ENCODE results near the gene POFUT2.
"Not testable (repeated sequence)": the region's sequence is repeated elsewhere in the genome, so short reads cannot be mapped to it uniquely, and the experiment has no call there.

The POFUT2 gene

GRCh38 chr21:45325206-45326168, 37.8 kb upstream of the POFUT2 start:
- no peak for DNase-seq

DNA sequence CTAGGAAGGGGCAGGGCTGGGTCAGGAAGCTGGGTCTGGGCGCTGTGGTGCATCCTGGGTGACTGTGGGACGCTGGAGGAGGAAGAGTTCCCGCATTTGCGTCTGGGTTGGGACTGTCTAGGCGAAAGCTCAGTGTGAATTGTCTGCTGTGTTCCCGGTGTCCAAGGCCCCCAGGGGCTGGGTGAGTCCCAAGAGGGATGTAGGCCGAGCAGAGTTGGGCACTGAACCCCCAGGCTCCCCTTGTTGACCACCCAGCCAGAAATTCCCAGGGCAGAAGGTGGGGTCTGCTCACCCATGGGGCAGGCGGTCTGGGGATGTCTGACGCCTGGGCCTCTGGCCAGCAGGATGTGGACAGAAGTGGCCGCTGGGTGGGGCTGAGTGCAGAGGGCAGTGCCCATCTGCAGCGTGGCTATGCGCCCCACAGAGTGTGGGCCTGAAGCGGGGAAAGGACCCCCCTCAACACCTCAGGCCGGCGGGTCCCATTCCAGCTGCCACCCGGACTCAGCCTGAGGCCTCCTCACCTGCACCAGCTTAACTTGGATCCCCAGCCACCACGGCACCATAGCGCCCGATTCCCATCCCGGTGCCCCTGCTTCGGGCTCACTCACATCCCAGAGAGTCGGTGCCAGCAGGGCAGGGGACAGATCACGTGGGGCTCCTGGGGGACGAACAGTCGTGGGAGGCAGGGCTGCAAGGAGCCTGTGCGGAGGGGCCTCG, 37.0 kb upstream of the POFUT2 start:
- DNase-seq = no peak

DNA sequence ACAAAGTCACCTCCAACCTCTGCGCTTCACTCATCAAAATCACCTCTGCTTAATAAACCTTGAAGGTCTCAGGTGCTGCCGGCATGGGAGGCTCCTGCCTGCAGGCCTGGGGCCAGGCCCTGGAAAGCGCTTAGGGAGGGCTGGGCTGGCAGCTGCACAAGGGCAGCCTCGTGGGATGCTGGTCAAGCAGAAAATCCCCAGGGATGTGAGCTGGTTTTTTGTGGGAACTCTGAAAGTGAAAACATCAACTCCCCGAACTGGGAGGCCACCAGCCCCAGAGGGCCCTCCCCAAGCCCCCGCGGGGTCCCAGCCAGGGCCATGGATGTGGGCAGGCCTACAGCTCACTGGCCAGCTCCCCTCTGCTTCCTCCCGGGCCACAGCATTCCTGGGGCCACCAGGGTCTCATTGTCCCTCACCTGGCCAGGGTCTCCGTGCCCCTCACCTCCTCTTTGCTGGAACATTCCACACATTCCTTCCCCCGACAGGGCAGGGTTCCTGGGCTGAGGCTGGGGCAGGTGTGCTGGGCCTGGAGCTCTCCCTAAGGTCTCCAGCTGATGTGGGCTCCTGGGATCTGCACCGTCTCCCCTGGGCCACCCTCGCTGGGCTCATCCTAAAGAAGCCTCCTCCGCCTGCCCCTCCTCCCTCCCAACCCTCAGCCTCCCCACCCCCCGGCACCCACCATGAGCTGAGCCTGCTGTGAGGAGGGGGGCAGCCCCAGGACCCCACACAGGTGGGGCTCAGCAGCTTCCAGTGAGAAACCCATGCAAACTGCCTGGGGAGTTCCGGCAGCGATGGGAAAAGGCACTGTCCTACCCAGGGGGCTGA, 36.0 kb upstream of the POFUT2 start:
- no peak for DNase-seq

DNA sequence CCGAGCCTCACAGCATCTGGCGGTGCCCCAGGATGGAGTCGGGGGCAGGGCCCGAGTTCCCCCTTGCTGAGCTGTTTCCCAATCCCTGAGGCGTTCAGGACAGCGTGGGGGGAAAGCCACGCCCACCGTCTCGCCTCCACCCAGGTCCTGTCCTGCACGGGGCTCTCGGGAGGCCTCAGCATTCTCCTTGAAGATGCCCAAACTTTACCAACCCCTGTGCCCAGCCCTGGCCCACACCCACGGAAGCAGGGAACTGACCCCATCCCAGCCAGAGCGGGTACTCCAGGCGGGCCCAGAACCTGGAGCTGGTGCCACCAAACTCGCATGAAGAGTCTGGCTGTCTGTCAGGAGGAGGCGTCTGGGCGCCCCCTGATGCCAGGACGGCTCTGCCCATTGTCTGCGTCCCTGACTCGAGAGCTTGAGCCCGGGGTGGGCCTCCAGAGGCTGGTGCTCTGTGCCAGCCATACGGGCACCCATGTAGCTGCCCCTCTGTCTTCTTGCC, 35.3 kb upstream of the POFUT2 start:
- DNase-seq = no peak

DNA sequence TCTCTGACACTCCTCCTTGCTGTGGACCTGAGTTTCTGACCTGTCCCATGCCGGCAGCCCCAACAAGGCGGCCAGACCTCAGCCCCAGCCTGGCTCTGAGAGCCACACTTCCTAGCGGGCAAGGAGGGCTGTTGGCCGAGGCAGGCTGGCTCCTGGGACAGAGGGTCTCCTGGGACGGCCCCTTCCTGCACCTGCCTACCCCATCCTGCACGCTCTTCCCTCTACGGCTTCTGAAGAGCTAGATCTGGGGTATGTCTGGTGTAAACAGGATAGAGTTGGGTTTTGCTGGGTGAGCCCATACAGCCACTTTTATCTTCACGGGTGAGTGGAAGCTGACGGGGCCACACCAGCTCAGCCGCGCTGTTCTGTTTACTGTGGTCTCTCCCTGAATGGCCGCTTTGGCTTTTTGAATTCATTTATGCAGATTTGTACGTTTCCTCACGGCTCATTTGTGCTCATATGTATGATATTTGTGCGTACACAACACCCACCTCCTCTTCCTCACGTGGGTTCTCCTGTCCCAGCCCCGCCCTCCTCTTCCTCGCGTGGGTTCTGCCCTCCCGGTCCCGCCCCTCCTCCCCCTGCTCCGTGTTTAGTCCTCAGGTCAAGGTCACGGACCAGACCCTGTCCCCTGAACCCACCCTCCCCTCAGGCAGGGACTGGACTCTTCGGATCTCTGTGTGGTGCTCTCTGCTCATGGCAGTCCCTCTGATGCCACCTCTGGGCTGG, 34.7 kb upstream of the POFUT2 start:
- DNase-seq = peak; percentile 12

DNA sequence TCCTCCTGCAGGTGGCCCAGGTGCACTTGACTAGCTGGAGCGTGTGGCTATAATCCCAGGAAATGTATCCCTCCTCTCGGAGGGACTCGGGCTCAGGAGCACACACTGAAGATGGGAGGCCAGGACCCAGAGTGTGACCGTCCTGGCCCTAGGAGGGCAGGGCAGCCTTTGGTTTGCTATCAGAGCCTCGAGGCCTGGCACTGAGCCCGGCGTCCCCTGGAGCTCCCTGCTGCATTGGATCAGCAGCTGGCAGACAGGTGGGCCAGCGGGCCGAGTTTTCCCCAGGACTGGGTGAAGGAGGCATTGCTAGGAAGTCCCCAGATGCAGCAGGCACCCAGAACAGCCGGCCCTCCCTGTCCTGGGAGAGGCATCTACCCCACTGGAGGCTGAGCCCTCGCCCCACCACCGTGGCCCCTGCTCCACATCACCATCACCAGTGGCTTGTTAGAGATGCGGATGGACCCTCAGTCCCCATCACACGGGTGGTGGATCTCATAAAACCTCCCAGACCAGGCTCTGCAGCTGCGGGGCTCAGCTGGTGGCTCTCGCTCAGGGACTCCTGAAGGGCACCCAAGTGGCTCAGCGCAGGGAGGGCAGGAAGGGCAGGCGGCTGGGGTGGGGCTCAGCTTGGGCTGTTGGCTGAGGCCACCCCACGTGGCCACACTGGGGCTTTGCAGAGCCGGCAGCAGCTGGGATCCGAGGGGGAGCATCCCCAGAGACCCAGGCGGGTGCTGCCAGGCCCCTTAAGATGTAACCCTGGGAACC, 32.7 kb upstream of the POFUT2 start:
- DNase-seq = no peak

DNA sequence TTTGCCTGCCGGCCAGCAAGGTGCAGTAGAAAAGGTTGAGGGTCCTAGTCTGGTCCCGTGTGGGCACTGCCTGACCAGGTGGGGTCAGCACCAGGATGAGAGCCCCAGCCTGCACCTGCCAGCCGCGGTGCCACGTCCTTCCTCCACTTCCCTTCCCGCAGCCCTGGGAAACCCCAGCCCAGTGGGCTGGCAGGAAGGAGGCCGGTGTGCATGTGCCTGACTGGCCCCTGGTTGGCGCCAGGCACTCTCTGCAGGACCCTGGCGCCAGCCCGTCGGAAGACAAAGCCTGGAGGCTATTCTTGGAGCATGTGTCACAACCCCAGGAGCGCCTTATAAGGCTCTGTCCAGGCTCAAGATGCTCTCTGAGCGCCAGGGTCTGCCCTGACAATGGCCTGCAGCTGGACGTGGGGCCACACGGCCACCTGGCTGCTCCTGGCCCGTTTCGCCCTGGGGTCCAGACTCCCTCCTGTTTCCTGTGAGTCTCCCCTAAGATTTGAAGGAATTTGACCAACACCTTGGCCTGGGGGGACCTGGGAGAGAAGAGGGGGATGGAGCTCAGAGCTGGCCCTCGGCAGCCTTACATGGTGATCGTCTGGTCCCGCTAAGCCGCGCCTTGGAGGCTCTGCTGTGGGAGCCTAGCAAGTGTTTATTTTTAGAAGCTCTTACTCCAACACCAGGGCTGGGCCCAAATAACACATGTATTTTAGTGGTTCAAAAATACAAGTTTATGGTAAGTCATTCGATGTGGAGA, 31.9 kb upstream of the POFUT2 start:
- DNase-seq = no peak

DNA sequence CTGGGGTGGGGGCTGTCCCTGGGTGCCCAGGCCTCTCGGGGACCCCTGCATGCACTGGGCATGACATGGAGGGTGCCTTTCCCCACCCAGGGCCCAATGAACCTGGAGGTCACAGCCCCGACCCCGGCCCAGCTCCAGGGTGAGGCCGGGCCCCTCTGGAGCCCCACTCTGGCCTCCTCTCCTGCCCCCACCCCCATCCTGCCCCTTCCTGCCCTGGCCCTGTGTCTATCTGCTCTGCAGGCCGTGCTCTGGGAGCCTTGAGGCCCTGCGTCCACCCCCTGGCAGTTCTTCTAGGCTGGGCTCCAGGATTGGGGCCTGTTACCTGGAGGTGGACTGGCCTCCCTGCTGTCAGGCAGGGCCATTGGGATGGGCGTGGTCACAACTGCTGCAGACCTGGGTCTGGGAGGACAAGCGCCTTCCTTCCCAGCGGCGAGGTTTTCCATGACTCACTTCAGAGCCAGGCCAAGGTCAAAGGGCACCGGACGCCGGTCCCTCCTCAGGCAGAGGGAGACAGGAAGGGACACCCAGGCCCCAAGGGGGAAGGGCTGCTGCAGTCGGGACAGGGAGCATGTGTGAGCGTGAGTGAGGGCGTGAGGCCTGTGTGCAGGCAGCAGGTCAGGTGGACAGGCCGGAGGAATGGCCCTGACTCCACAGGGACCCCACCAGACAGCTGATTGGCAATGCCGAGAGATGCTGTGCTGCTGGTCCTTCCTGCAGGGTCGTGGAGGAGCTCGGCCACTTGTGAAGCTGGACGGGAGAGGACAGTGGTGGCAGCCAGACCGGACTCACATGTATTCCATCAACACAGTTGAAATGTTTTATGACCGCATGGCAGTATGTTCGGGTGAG, 31.1 kb upstream of the POFUT2 start:
- DNase-seq = no peak

GRCh38 chr21:45318146-45318555, 30.5 kb upstream of the POFUT2 start:
- no peak for DNase-seq

DNA sequence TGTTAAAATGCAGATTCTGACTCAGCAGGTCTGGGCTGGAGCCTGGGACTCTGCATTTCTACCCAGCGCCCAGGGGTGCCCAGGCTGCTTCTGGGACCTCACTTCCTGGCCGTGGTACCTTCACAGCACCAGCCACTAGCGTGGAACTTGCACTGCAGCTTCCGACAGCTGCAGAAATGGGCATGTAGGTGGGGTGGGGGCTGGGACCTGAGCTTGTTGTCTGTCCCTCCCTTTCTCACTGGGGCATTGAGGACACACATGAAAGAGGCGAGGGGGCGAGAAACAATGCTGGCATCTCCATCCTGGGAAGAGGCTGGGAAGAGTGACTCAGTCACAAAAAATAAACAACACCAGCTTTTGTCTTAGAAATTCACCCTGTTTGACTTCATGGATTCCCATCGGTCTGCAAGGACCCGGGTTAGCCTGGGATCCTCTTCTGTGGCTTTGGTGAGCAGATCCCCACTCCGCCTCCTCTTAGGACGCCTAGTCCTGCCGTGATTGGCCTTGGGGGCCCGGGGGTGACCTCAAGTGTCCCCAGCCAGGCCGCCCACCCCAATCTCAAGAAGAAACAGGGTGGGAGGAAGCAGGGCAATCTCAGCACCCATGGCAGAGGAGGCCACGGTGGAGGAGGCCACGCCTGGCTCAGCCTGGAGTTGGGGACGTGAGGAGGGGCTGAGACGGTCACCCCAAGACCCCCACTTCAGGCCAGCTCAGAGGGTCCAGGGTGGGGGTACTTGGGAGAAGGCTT, 29.9 kb upstream of the POFUT2 start:
- no peak for DNase-seq

GRCh38 chr21:45316871-45317397, 29.2 kb upstream of the POFUT2 start:
- DNase-seq = no peak

GRCh38 chr21:45315676-45316470, 28.2 kb upstream of the POFUT2 start:
- DNase-seq = not testable (repeated sequence)

DNA sequence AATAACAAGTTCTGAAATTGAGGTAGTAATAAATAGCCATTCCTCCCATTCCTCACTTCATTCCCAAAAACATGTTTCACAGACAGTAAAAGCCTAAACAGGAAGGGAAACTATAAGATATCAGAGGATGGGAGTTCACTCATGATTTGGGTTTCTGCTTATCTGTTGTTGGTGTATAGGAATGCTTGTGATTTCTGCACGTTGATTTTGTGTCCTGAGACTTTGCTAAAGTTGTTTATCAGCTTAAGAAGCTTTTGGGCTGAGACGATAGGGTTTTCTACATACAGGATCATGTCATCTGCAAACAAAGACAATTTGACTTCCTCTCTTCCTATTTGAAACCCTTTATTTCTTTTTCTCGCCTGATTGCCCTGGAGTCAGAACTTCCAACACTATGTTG, 26.0 kb upstream of the POFUT2 start:
- DNase-seq = no peak

- no peak for DNase-seq
Observed at GRCh38 chr21:45313015-45313414, 25.3 kb upstream of the POFUT2 start.

DNA sequence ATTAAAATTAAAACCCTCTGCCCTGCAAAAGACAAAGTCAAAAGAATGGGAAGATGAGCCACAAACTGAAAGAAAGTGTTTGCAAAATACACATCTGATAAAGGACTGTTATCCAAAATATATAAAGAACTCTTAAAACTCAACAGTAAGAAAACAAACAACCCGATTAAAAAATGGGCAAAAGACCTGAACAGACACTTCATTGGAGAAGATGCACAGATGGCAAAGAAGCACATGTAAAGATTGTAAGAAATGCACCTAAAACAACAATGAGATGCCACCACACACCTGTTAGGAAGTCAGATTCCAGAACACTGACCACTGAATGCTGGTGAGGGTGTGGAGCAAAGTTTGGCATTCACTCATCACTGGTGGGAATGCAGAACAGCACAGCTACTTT, 24.6 kb upstream of the POFUT2 start:
- no peak for DNase-seq

GRCh38 chr21:45310459-45310858, 22.8 kb upstream of the POFUT2 start:
- DNase-seq = no peak

DNA sequence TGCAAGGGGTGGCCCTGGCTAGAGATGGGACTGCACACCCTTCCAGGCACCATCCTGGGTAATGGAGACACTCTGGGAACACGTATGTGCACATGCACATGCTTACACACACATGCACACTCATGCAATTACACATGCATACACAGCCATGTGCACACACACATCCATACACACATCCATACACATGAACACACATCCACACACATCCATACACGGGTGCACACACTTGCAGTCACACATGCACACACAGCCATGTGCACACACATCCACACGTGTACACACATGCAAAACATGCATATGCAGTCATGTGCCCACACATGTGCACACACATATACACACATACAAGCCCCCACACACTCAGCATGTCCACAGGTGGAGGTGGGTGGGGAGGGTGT, 22.3 kb upstream of the POFUT2 start:
- DNase-seq = no peak
